AG09319 (cell line): ENCODE data around the gene L1TD1.
"Not testable (repeated sequence)": the region's sequence is repeated elsewhere in the genome, so short reads cannot be mapped to it uniquely, and the experiment has no call there.

Experiments used
- DNase-seq: peaks from one replicate; pipeline ENCODE4 v3.0.0-alpha.2; 2010; ENCODE audit warnings: low read depth; ENCODE audit errors: extremely low read depth
- TF ChIP-seq, protein P1 (sequence below): IDR thresholded peaks from 2 replicates; pipeline ENCODE4 v1.5.1; 2011; ENCODE audit warnings: low read depth, mild to moderate bottlenecking, inconsistent platforms, low read length, moderate library complexity

The L1TD1 gene

DNA sequence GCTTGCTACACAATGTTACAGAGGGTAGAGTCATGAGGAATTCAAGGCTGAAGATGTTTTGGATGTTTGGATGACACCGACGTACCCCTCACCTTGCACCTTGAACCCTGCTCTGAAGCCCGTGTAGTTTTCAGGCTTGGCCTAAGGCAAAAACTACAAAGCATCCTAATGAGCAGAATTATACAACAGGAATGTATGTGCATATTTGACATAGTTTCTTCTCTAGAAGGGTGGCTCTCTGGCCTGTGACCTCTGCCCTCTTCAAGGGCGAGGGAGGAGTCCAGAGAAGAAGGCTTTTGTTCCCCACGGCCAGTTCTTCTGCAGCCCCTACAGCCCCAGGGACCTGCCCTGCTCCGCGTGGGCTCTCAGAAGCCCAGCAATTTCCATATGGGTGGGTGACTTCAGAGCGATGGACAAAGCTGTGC is 43.3 kb downstream of the L1TD1 start:
- no peak for DNase-seq
- TF ChIP-seq, protein P1, sequence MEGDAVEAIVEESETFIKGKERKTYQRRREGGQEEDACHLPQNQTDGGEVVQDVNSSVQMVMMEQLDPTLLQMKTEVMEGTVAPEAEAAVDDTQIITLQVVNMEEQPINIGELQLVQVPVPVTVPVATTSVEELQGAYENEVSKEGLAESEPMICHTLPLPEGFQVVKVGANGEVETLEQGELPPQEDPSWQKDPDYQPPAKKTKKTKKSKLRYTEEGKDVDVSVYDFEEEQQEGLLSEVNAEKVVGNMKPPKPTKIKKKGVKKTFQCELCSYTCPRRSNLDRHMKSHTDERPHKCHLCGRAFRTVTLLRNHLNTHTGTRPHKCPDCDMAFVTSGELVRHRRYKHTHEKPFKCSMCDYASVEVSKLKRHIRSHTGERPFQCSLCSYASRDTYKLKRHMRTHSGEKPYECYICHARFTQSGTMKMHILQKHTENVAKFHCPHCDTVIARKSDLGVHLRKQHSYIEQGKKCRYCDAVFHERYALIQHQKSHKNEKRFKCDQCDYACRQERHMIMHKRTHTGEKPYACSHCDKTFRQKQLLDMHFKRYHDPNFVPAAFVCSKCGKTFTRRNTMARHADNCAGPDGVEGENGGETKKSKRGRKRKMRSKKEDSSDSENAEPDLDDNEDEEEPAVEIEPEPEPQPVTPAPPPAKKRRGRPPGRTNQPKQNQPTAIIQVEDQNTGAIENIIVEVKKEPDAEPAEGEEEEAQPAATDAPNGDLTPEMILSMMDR = no peak

DNA sequence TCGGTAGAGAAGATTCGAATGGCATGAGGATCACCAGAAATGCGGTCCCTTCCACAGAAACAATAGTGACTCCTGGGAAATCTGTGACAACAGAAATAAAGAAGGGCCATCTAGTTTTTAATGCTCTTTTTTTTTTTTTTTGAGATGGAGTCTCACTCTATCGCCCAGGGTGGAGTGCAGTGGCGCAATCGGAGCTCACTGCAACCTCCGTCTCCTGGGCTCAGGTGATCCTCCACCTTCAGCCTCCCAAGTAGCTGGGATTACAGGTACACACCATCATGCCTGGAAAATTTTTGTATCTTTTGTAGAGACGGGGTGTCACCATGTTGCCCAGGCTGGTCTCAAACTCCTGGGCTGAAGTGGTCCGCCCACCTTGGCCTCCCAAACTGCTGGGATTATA is 43.9 kb downstream of the L1TD1 start:
- no peak for DNase-seq
- TF ChIP-seq, protein P1 = no peak

DNA sequence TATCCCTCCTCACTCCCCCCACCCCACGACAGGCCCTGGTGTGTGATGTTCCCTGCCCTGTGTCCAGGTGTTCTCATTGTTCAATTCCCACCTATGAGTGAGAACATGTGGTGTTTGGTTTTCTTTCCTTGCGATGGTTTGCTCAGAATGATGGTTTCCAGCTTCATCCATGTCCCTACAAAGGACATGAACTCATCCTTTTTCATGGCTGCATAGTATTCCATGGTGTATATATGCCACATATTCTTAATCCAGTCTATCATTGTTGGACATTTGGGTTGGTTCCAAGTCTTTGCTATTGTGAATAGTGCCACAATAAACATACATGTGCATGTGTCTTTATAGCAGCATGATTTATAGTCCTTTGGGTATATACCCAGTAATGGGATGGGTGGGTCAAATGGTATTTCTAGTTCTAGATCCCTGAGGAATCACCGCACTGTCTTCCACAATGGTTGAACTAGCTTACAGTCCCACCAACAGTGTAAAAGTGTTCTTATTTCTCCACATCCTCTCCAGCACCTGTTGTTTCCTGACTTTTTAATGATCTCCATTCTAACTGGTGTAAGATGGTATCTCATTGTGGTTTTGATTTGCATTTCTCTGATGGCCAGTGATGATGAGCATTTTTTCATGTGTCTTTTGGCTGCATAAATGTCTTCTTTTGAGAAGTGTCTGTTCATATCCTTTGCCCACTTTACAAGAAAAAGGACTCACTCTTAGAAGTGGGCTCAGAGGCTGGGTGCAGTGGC is 45.2 kb downstream of the L1TD1 start:
- not testable (repeated sequence) for DNase-seq

DNA sequence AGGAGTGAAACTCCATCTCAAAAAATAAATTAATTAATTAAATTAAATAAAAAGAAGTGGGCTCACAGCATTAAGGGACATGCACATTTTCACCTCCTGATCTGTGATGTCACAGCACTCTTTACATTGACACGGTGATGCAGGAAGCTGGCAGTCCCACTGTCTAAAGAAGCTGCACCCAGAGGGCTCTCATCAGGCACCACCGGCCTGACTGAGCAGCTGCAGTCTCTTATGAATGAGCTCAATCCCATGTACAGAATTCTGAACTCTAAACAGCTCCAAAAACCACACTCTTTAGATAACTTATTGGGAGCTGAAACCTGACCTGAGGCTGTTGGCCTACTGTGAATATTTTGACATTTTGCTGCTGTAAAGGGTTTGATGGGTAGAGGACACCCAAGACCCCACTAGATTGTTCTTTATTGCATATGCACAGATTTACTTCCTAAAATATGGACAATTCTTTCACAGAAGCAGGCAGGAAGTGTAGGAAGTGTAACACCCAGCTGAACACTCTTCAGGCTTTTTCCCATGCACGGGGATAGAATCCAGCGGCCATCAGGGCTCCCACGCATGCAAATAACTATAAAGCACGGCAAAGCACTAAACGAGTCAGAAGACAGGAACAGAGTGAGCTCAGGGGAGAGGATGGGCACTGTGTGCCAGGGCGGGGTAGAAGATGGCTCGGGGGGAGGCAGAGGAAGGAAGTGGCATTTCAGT is 46.2 kb downstream of the L1TD1 start:
- TF ChIP-seq, protein P1 = no peak
- DNase-seq = no peak

DNA sequence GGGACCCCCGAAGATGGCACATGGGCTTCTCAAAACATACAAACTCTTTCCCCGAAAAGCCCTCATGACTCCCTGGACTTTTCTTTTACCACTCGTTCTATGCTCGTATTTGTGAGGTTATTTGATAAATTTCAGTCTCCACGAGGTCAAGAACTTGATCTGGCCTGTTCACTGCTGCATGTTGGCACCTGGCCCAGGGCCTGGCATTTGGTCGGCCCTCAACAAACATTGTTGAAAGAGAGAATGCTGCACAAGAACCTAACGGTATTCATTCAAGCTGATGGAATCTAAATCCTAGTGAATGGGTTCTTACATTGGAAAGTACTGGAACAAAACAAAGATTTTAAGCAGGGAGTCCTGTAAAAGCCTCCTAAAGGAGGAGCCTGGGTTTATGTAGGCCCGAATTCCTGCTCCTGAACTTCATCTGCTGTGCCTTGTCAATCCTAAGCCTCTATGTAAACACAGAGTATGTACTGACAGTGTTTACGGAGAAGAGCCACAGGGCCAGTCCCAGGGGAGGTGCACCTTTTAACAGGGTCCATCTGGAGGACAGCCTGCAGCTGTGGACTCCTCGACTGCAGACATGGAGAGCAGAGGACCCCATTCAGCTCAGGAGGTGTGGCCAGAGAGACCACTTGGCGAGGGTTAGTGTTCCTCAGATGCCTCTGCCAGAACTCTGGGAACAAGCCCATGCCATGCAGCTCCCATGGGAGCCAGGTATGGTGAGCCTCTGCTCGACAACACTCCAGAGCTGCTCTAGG is 46.9 kb downstream of the L1TD1 start:
- TF ChIP-seq, protein P1 = no peak
- DNase-seq = no peak

DNA sequence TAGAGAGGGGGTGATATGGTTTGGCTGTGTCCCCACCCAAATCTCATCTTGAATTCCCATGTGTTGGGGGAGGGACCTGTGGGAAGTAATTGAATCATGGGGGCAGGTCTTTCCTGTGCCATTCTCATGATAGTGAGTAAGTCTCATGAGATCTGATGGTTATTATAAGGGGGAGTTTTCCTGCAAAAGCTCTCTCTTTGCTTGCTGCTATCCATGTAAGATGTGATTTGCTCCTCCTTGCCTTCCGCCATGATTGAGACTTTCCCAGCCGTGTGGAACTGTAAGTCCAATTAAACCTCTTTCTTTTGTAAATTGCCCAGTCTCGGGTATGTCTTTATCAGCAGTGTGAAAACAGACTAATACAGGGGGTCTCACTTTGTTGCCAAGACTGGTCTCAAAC is 49.7 kb downstream of the L1TD1 start:
- not testable (repeated sequence) for DNase-seq

DNA sequence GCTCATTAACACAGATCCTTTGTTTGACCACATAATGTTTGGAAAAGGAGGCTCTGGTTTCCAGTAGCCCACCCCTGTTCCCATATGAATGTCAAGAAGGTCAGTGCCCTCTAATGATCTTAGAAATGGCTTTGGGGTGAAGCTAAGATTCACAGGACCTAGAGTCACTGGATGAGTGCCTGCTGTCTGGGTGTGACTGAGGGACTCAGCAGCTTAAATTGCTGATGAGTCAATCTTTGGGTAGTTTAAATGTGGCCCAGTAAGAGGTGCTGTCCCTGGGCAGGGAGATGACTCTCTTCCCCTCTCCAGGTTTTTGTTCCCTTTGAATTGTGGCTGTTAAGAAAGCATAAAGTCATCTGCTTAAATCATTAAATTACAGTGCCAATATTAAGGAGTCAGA is 50.6 kb downstream of the L1TD1 start:
- DNase-seq = no peak
- TF ChIP-seq, protein P1 = no peak
